Esophagus mucosa (tissue), 1 donor: Measurements from ENCODE around the gene NUDT14. TPM values are rescaled to one million over a fixed set of nuclear protein-coding genes. Genes with fewer than 3 reads are reported as not detected.

Source experiments
- ATAC-seq: fragments of 200-7000 bp; cut with Tn5 transposase; one replicate; pipeline ENCODE4 v1.9.1; 2020
- total RNA-seq: library from RNA; stranded (reverse); gene quantifications from one replicate; pipeline ENCODE4 v1.2.4, GENCODE V29; 2023
- donor health status: DM: yes; HTN: yes; CAD: no.

The NUDT14 gene
- total RNA-seq, 1 donor from 2014 or later, result 14.7 TPM

DNA sequence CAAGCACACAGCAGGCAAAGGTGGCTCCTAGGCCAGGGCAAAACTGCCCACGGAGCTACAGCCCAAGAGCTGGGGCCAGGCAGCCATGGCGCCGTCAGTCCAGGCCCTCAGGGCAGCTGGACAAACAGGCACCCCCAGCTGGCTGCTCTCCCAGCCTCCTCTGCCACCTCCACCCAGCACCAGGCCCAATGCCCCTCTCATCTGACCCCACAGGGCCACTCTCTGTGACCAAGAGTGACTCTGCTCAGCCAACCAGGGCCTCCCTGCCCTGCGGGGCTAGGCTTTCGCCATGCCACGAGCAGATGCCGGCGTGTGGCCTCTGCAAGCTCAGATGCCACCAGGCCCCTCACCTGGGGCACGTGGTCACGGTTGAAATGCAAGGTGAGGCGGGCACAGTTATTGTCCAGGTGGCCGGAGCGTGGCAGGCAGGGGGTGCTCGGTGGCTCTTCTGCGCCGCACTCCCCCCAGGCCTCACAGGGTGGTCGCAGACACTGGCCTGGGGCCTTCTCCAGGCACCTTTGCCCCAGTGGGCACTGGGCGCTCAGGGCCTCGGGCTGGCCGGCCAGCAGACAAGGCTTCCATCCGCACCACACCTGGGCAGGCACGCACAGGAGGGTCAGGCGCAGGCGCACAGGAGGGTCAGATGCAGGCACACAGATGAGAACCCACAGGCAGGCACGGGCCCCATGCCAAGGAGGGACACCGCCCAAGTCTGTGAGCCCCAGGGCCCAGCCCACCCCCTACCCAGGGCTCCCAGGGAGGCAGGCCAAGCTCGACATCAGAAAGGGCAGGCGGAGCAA, 35.5 kb downstream of the NUDT14 start:
- no peak for ATAC-seq

GRCh38 chr14:105144666-105145380, 36.3 kb downstream of the NUDT14 start:
- ATAC-seq, result no peak

- ATAC-seq, result no peak
Observed at GRCh38 chr14:105144026-105144665, 37.0 kb downstream of the NUDT14 start.

- ATAC-seq, result no peak
Observed at GRCh38 chr14:105143451-105144025, 37.6 kb downstream of the NUDT14 start.

- ATAC-seq, result no peak
Observed at GRCh38 chr14:105142651-105143450, 38.3 kb downstream of the NUDT14 start.

GRCh38 chr14:105141486-105142281, 39.4 kb downstream of the NUDT14 start:
- ATAC-seq, result no peak

DNA sequence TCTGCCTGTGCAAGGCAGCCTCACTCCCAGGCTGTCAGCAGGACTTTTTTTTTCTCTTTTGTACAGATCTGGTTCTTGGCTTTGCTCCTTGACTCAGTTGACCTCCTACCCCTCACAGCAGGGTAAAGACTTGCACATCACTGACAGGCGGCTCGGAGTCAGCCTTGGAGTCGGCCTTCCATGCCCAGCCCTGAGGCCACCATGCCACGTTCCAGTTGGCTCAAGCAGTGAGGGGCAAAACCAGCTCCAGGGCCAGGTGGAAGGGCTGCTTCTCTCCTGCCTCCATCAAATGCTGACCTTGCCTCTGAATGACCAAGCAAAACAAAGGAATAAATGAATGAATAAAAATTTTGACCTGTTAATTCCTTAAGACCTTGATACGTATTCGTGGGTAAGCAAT, 40.1 kb downstream of the NUDT14 start:
- ATAC-seq, result no peak

GRCh38 chr14:105140581-105140980, 40.5 kb downstream of the NUDT14 start:
- ATAC-seq, result no peak

DNA sequence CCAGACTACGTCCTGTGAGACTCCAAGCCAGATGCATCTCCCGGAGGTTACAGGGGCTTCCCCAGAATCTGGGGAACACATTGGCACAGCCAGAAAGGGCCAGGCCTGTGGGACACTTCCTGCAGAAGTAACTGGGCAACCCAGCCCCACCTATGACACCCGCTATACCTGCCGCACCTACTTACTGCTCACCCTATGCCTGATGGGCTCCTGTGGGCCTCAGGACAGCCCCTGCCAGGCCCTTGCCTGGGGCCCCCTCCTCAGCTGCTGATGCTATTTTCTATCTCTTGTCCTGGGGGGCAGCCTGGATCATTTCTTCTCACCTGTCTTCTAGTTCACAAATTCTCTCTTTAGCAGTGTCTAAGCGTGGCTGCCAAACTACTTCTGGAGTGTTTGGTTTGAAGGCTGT, 41.3 kb downstream of the NUDT14 start:
- ATAC-seq, result no peak

DNA sequence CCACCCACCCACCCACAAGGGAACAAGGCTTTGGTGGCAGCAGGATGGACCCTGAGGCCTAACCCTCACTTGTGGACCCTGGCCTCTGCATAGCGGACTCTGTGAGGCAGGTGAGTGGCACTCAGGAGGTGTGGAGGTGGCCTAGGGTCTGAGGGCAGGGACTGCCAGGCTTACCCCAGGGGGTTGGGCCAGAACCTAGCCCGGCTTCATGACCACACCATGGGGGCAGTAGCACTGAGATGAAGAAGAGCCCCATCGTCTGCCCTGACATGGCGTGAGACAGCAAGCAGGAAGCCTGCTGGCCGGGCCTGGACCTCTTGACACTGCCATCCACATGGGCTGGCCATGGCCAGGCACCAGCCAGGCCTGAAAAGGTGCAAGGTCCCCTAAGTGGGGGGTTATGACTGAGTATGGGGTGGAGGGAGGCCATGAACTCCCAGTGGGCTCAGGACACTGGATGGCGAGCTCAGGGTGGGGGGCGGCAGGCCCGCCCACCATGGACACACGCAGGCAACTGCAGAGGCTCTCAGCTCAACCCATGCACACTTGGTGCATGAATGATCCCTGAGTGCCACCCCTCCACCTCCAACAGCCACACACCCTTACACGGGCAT, 41.8 kb downstream of the NUDT14 start:
- no peak for ATAC-seq

DNA sequence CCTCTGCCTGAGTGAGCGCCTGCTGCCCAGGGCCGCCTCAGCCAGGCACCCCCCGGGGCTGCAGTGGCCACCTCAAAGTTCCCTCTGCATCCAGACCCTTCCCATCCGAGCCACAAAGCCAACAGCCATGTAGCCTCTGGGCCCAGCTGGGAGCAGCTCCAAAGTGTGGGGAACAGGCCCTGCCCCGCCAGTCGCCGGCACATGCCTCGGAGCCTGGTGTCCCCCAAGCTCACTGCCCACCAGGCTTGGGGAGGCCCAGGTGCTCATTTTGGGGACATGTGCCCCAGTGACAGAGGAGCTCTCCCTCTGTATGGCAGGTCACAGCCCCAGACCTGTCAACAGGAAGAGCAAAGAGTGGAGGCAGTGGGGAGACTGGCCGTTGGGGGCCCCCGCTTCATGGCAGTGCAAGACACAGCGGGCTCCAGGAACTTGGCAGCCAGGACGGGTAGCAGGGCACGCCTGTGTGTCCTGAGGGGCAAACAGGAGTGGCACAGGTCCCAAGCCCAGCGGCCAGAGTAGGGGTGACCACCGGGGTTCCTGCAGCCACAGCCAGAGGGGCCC, 42.5 kb downstream of the NUDT14 start:
- no peak for ATAC-seq

- peak; percentile 11 for ATAC-seq
Observed at GRCh38 chr14:105138021-105138541, 43.0 kb downstream of the NUDT14 start.

- ATAC-seq, result no peak
Observed at GRCh38 chr14:105137481-105138020, 43.6 kb downstream of the NUDT14 start.

DNA sequence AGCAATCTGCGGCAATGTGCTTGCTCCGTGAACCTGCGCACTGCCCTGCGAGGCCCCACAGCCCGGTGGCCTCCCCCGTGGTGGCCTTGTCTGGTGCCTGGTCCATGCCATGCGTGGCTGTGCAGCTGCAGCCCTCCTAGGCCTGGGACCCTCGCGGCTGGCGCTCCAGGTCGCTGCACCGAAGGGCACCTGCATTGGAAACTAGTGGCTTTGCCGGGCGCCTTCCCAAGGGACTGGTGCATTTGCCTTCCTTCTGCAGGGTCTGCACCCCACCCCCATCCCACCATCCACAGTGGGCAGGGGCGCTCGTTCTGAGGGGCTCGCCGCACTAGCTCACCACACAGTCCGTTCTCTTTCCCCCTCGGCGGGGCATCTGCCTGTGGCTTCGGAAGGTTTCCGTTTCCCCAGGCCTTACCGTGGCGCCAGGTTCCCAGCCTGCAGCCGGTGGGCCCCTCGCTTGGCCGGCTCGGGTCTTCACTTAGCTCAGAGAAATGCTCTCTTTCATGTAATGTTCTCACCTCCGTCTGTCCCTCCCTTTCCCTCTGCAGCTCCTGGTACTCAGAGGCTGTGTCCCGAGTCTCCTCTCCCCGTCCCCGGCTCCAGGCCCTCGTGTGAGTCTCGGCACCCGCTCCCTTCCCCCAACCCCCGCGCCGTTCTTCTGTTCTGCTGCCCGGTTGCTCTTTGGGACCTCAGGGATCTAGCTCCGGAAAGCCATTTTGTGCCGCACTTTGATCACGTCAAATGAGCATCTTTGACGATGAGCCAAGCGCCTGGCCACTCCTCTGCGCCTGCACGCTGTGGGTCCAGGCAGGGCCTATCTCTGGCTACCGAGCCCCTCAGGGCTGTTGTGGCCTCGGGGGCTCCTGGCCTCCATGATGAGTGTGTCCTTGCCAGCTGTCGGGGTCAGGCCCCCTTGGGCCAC, 44.5 kb downstream of the NUDT14 start:
- no peak for ATAC-seq

DNA sequence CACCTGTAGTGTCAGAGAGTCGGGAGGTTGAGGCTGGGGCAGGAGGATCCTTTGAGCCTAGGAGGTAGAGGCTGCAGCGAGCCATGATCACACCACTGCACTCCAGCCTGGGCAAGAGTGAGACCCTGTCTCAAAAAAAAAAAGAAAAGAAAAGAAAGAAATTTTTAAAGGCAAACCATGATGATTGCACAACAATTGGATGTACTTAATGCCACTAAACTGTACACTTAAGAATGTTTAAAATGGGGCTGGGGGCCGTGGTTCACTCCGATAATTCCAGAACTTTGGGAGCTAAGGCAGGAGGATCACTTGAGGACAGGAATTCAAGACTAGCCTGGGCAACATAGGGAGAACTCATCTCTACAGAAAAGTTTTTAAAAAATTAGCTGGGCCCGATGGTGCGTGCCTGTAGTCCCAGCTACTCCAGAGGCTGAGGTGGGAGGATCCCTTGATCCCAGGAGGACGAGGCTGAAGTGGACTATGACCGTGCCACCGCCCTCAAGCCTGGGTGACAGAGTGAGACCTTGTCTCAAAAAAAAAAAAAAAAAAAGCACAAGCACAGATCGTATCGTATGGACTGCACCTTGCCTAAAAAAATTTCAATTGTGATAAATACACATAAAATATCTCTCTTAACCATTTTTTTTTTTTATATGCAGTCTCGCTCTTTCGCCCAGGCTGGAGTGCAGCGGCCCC, 45.3 kb downstream of the NUDT14 start:
- ATAC-seq, result no peak

DNA sequence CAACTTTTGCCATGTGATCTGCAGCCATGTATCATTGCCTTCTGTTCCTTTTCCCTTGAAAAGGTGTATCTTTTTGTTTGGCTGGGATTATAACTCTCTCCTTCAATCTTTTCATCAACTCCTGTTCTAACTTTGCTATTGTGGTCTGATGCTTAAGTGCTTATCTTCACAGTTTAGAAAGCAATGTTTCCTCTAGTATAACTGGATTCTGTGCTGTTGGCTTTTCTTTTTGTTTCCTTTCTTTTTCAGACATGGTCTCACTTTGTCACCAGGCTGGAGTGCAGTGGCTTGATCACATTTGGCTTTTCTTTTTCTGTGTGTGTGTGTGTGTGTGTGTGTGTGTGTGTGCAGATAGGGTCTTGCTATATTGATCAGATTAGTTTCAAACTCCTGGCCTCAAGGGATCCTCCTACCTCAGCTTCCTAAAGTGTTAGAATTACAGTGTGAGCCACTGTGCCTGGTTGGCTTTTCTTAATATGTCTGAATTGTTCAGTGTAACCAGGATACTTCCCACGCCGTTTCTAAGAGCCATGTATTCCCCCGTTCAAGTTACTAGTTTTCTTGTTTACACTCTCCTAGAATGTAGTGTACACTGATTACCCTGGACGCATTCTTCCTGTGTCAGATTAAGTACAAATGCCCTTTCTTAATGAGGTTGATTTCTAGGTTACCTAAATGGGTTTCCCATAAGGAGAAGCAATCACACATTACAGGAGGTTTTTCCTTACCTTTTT, 48.0 kb downstream of the NUDT14 start:
- ATAC-seq, result no peak

- ATAC-seq, result no peak
Observed at GRCh38 chr14:105131241-105131640, 49.9 kb downstream of the NUDT14 start.

- ATAC-seq, result no peak
Observed at GRCh38 chr14:105128059-105128458, 53.1 kb downstream of the NUDT14 start.
